Tibial artery (tissue), 4 donors: ENCODE data around the gene COMT.

Source experiments
- DNase-seq, 2 donors: peaks; one replicate each; pipeline ENCODE4 v3.0.0-alpha.2; 2019
- H3K27ac ChIP-seq, 2 donors: fragments of 200-600 bp; sonication (generic) in 1 of 2; 1 replicate in 1 of 2; 2 replicates in 1 of 2; pipeline ENCODE4 v1.5.1; 2018 to 2019; ENCODE audit warnings: mild to moderate bottlenecking in 1 of 2
- H3K27me3 ChIP-seq, 2 donors: fragments of 200-600 bp; sonication (generic) in 1 of 2; one replicate each; pipeline versions ENCODE4 v1.5.1 to v1.6.0; 2016 to 2019
- H3K36me3 ChIP-seq, 3 donors: fragments of 200-600 bp; sonication (generic) in 2 of 3; one replicate each; pipeline ENCODE4 v1.5.1; 2016 to 2019; ENCODE audit warnings: mild to moderate bottlenecking in 2 of 3
- H3K4me1 ChIP-seq, 4 donors: fragments of 200-600 bp; sonication (generic) in 2 of 4; 1 replicate in 3 of 4; 2 replicates in 1 of 4; pipeline ENCODE4 v1.5.1; 2016 to 2019
- H3K4me3 ChIP-seq, 2 donors: fragments of 200-600 bp; sonication (generic) in 1 of 2; 1 replicate in 1 of 2; 2 replicates in 1 of 2; pipeline ENCODE4 v1.5.1; 2018 to 2019; ENCODE audit warnings: mild to moderate bottlenecking in 2 of 2
- H3K9me3 ChIP-seq, 3 donors: fragments of 200-600 bp; sonication (generic) in 1 of 3; one replicate each; pipeline ENCODE4 v1.5.1; 2016 to 2019
- intact Hi-C: fragments of 100-400 bp; cut with DNase I; formaldehyde crosslinking; loops from one replicate; pipeline ENCODE4 v1.15.0; 2023; ENCODE audit warnings: low total_unique reads
- TF ChIP-seq, protein P1 (sequence below), 2 experiments: fragments of 200-600 bp in 1 of 2; fragments of 450-650 bp in 1 of 2; IDR thresholded peaks; one replicate each; pipeline ENCODE4 v1.5.1; 2017 to 2019; ENCODE audit warnings: antibody characterized with exemption in 2 of 2, mild to moderate bottlenecking in 1 of 2, moderate library complexity in 1 of 2

The COMT gene

DNA sequence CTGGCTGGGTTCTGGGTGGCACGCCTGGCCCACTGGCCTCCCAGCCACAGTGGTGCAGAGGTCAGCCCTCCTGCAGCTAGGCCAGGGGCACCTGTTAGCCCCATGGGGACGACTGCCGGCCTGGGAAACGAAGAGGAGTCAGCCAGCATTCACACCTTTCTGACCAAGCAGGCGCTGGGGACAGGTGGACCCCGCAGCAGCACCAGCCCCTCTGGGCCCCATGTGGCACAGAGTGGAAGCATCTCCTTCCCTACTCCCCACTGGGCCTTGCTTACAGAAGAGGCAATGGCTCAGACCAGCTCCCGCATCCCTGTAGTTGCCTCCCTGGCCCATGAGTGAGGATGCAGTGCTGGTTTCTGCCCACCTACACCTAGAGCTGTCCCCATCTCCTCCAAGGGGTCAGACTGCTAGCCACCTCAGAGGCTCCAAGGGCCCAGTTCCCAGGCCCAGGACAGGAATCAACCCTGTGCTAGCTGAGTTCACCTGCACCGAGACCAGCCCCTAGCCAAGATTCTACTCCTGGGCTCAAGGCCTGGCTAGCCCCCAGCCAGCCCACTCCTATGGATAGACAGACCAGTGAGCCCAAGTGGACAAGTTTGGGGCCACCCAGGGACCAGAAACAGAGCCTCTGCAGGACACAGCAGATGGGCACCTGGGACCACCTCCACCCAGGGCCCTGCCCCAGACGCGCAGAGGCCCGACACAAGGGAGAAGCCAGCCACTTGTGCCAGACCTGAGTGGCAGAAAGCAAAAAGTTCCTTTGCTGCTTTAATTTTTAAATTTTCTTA lies 27.8 kb downstream of the COMT start:
- Histone ChIP-seq H3K4me3 (no peak overlapping the region), H3K4me1 (peaks cover 0 to 16% (median 3%) of the 10 kb centered on the region in 4 donors), H3K27me3 (no peaks in the 10 kb centered on the region), H3K27ac (peak overlapping the region in 1 of 2 donors; percentile 28), H3K36me3 (peaks cover 16 to 97% (median 87%) of the 10 kb centered on the region in 3 donors), H3K9me3 (no peaks in the 10 kb centered on the region)
- DNase-seq = no peak
- intact Hi-C loops = no loop called here
- TF ChIP-seq, protein P1, sequence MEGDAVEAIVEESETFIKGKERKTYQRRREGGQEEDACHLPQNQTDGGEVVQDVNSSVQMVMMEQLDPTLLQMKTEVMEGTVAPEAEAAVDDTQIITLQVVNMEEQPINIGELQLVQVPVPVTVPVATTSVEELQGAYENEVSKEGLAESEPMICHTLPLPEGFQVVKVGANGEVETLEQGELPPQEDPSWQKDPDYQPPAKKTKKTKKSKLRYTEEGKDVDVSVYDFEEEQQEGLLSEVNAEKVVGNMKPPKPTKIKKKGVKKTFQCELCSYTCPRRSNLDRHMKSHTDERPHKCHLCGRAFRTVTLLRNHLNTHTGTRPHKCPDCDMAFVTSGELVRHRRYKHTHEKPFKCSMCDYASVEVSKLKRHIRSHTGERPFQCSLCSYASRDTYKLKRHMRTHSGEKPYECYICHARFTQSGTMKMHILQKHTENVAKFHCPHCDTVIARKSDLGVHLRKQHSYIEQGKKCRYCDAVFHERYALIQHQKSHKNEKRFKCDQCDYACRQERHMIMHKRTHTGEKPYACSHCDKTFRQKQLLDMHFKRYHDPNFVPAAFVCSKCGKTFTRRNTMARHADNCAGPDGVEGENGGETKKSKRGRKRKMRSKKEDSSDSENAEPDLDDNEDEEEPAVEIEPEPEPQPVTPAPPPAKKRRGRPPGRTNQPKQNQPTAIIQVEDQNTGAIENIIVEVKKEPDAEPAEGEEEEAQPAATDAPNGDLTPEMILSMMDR (IDR thresholded peaks at IDR 0.05) = no peak

GRCh38 chr22:19970031-19970478 lies 28.5 kb downstream of the COMT start:
- H3K36me3 ChIP-seq = peaks cover 14 to 95% (median 82%) of the 10 kb centered on the region in 3 donors
- no peaks in the 10 kb centered on the region for H3K9me3 ChIP-seq
- peak overlapping the region; percentile 28 to 55 for H3K27ac ChIP-seq
- peaks cover 0 to 20% (median 6%) of the 10 kb centered on the region in 4 donors for H3K4me1 ChIP-seq
- no peaks in the 10 kb centered on the region for H3K27me3 ChIP-seq
- intact Hi-C loops = loop anchor here (1.0 kb wide), 1 partner anchor 43 kb away; no protein-coding TSS in a partner anchor
- TF ChIP-seq, protein P1 (IDR thresholded peaks at IDR 0.05) = no peak
- H3K4me3 ChIP-seq = no peak overlapping the region
- no peak for DNase-seq

- Histone ChIP-seq H3K27ac (peak overlapping the region; percentile 28 to 55), H3K4me1 (peaks cover 0 to 21% (median 6%) of the 10 kb centered on the region in 4 donors), H3K27me3 (no peaks in the 10 kb centered on the region), H3K9me3 (no peaks in the 10 kb centered on the region), H3K36me3 (peaks cover 14 to 94% (median 82%) of the 10 kb centered on the region in 3 donors), H3K4me3 (no peak overlapping the region)
- peak; percentile 60 to 81 for DNase-seq
- TF ChIP-seq, protein P1 (IDR thresholded peaks at IDR 0.05) = peak; percentile 87 to 98
- intact Hi-C loops = loop anchor here (1.0 kb wide), 1 partner anchor 43 kb away; no protein-coding TSS in a partner anchor
Observed at GRCh38 chr22:19970479-19971275, 29.1 kb downstream of the COMT start.

GRCh38 chr22:19971276-19972124 lies 29.9 kb downstream of the COMT start:
- Histone ChIP-seq H3K27me3 (no peaks in the 10 kb centered on the region), H3K9me3 (no peaks in the 10 kb centered on the region), H3K36me3 (peaks cover 14 to 89% (median 78%) of the 10 kb centered on the region in 3 donors), H3K4me1 (peaks cover 0 to 21% (median 6%) of the 10 kb centered on the region in 4 donors), H3K27ac (peak overlapping the region; percentile 1 to 55), H3K4me3 (no peak overlapping the region)
- TF ChIP-seq, protein P1 (IDR thresholded peaks at IDR 0.05) = no peak
- no peak for DNase-seq
- intact Hi-C loops = no loop called here

- DNase-seq = no peak
- Histone ChIP-seq H3K27me3 (no peaks in the 10 kb centered on the region), H3K27ac (peak overlapping the region in 1 of 2 donors; percentile 1), H3K9me3 (no peaks in the 10 kb centered on the region), H3K4me3 (no peak overlapping the region), H3K36me3 (peaks cover 9 to 89% (median 78%) of the 10 kb centered on the region in 3 donors), H3K4me1 (peaks cover 0 to 21% (median 6%) of the 10 kb centered on the region in 4 donors)
- TF ChIP-seq, protein P1 (IDR thresholded peaks at IDR 0.05) = no peak
- intact Hi-C loops = no loop called here
Observed at GRCh38 chr22:19972251-19972650, 30.7 kb downstream of the COMT start.
